WTC11 (cell line): ENCODE measurements around the gene ZNF681. TPM values are rescaled to one million over a fixed set of nuclear protein-coding genes. Genes with fewer than 3 reads are reported as not detected.

Experiments used
- ATAC-seq: fragments of 200-7000 bp; cut with Tn5 transposase; 2 replicates; pipeline ENCODE4 v1.10.0; 2021; ENCODE audit warnings: mild to moderate bottlenecking, moderate library complexity
- CTCF ChIA-PET: fragments of 300-600 bp; sonication (Branson Sonifier 250); formaldehyde crosslinking; loops from one replicate; lab custom pipeline; 2021; ENCODE audit warnings: antibody characterized with exemption; lab: Charles Lee
- POLR2A ChIA-PET: fragments of 350-600 bp; sonication (Branson Sonifier 250); formaldehyde crosslinking; loops from one replicate; lab custom pipeline; 2021; ENCODE audit warnings: antibody characterized with exemption; lab: Charles Lee
- DNase-seq: peaks from one replicate; pipeline ENCODE4 v3.0.0; 2021; ENCODE audit warnings: low spot score
- H3K27ac Mint-ChIP-seq: 2 replicates; pipeline ENCODE4 v1.8.0; 2021; ENCODE audit warnings: mixed read lengths
- H3K27me3 Mint-ChIP-seq: 2 replicates; pipeline ENCODE4 v1.8.0; 2021; ENCODE audit warnings: low read depth, mild to moderate bottlenecking, moderate library complexity, mixed read lengths
- H3K36me3 Mint-ChIP-seq: 2 replicates; pipeline ENCODE4 v1.8.0; 2021; ENCODE audit warnings: mixed read lengths
- H3K4me1 Mint-ChIP-seq: 2 replicates; pipeline ENCODE4 v1.8.0; 2022; ENCODE audit warnings: mixed read lengths
- H3K4me3 Mint-ChIP-seq: 2 replicates; pipeline ENCODE4 v1.8.0; 2021; ENCODE audit warnings: mild to moderate bottlenecking, moderate library complexity, mixed read lengths
- H3K9me3 Mint-ChIP-seq: 2 replicates; pipeline ENCODE4 v1.8.0; 2021; ENCODE audit warnings: mixed read lengths
- ELF4 ChIP-seq: sonication (generic); formaldehyde crosslinking; IDR thresholded peaks from 2 replicates; pipeline ENCODE4 v1.8.1; 2022; ENCODE audit warnings: low read depth, mild to moderate bottlenecking, moderate library complexity, missing genetic modification reagents
- GABPB1 ChIP-seq: sonication (generic); formaldehyde crosslinking; IDR thresholded peaks from 2 replicates; pipeline ENCODE4 v1.8.1; 2023; ENCODE audit warnings: mild to moderate bottlenecking, missing genetic modification reagents
- NFYB ChIP-seq: sonication (generic); formaldehyde crosslinking; conservative IDR thresholded peaks from 2 replicates; pipeline ENCODE4 v1.8.0; 2022; ENCODE audit warnings: low read depth, missing genetic modification reagents
- NR1H2 ChIP-seq: sonication (generic); formaldehyde crosslinking; IDR thresholded peaks from 2 replicates; pipeline ENCODE4 v1.9.0; 2021; ENCODE audit warnings: mild to moderate bottlenecking, moderate library complexity, missing genetic modification reagents
- RORB ChIP-seq: fragments of 250-450 bp; sonication (Bioruptor Pico); IDR thresholded peaks from 2 replicates; pipeline ENCODE4 v1.9.0; 2021; ENCODE audit warnings: mild to moderate bottlenecking
- SMAD3 ChIP-seq: sonication (generic); formaldehyde crosslinking; IDR thresholded peaks from 2 replicates; pipeline ENCODE4 v1.8.0; 2022; ENCODE audit warnings: missing genetic modification reagents, mild to moderate bottlenecking, borderline replicate concordance
- TCF7 ChIP-seq: sonication (generic); formaldehyde crosslinking; IDR thresholded peaks from 2 replicates; pipeline ENCODE4 v1.8.0; 2022; ENCODE audit warnings: mild to moderate bottlenecking, low read depth, missing genetic modification reagents, moderate library complexity
- total RNA-seq: library from RNA; stranded (reverse); gene quantifications from 3 replicates; pipeline ENCODE4 v1.2.3, GENCODE V29; 2021
- TF ChIP-seq, protein P1 (sequence below): fragments of 200-600 bp; IDR thresholded peaks from 2 replicates; pipeline ENCODE4 v1.8.0; 2022; ENCODE audit warnings: antibody characterized with exemption
- TF ChIP-seq, protein P2 (sequence below): sonication (generic); formaldehyde crosslinking; IDR thresholded peaks from 2 replicates; pipeline ENCODE4 v1.8.0; 2022; ENCODE audit warnings: mild to moderate bottlenecking, missing genetic modification reagents
- TF ChIP-seq, protein P3 (sequence below): fragments of 250-450 bp; sonication (Bioruptor Pico); IDR thresholded peaks from 2 replicates; pipeline ENCODE4 v1.9.0; 2021; ENCODE audit warnings: mild to moderate bottlenecking
- TF ChIP-seq, protein P4 (sequence below): sonication (generic); formaldehyde crosslinking; IDR thresholded peaks from 2 replicates; pipeline ENCODE4 v1.8.0; 2022; ENCODE audit warnings: mild to moderate bottlenecking, missing genetic modification reagents
- TF ChIP-seq, protein P5 (sequence below): sonication (generic); formaldehyde crosslinking; IDR thresholded peaks from 2 replicates; pipeline ENCODE4 v1.8.0; 2023; ENCODE audit warnings: missing genetic modification reagents
- TF ChIP-seq, protein P6 (sequence below): sonication (generic); formaldehyde crosslinking; IDR thresholded peaks from 2 replicates; pipeline ENCODE4 v1.8.1; 2023; ENCODE audit warnings: mild to moderate bottlenecking, missing genetic modification reagents, moderate library complexity
- TF ChIP-seq, protein P7 (sequence below): sonication (generic); formaldehyde crosslinking; IDR thresholded peaks from 2 replicates; pipeline ENCODE4 v1.8.1; 2022; ENCODE audit warnings: mild to moderate bottlenecking, missing genetic modification reagents, moderate library complexity, borderline replicate concordance
- TF ChIP-seq, protein P8 (sequence below): sonication (generic); formaldehyde crosslinking; IDR thresholded peaks from 2 replicates; pipeline ENCODE4 v1.8.1; 2023; ENCODE audit warnings: mild to moderate bottlenecking, missing genetic modification reagents
- TF ChIP-seq, protein P9 (sequence below): sonication (generic); formaldehyde crosslinking; IDR thresholded peaks from 2 replicates; pipeline ENCODE4 v1.8.0; 2023; ENCODE audit warnings: missing genetic modification reagents, mild to moderate bottlenecking, borderline replicate concordance

ZNF681 gene
- total RNA-seq, 1 experiment from 2014 or later: 16.9 TPM

DNA sequence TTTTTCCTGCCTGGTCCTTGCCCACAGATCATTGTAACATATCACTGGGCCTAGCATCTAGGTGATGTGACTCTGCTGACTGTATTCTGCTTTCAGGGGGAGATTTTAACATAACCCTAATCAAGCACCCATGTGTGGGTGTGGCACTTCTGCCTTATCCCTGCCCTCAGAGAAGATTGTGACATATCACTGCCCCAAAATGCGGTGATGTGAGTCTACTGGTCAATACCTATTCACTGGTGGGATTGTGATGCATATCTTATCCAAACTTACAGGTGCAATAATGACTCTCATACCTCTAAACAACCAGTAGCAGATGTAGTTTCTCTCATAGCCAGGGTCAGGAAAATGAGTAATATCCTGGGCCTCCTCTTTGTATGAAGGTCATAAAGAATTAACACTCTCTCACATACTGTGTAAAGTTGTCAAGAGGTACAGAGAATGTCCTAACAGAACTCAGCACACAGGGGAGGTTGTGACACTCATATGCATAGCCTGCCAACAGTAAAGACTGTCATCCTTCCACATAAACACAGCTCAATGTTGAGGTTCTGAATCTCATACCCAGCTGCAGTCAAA, 12.1 kb upstream of the ZNF681 start (continued):
- TF ChIP-seq, protein P1, sequence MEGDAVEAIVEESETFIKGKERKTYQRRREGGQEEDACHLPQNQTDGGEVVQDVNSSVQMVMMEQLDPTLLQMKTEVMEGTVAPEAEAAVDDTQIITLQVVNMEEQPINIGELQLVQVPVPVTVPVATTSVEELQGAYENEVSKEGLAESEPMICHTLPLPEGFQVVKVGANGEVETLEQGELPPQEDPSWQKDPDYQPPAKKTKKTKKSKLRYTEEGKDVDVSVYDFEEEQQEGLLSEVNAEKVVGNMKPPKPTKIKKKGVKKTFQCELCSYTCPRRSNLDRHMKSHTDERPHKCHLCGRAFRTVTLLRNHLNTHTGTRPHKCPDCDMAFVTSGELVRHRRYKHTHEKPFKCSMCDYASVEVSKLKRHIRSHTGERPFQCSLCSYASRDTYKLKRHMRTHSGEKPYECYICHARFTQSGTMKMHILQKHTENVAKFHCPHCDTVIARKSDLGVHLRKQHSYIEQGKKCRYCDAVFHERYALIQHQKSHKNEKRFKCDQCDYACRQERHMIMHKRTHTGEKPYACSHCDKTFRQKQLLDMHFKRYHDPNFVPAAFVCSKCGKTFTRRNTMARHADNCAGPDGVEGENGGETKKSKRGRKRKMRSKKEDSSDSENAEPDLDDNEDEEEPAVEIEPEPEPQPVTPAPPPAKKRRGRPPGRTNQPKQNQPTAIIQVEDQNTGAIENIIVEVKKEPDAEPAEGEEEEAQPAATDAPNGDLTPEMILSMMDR: no peak
- no peak for TF ChIP-seq SMAD3 (CRISPR knock-in tag)
- TF ChIP-seq, protein P2, sequence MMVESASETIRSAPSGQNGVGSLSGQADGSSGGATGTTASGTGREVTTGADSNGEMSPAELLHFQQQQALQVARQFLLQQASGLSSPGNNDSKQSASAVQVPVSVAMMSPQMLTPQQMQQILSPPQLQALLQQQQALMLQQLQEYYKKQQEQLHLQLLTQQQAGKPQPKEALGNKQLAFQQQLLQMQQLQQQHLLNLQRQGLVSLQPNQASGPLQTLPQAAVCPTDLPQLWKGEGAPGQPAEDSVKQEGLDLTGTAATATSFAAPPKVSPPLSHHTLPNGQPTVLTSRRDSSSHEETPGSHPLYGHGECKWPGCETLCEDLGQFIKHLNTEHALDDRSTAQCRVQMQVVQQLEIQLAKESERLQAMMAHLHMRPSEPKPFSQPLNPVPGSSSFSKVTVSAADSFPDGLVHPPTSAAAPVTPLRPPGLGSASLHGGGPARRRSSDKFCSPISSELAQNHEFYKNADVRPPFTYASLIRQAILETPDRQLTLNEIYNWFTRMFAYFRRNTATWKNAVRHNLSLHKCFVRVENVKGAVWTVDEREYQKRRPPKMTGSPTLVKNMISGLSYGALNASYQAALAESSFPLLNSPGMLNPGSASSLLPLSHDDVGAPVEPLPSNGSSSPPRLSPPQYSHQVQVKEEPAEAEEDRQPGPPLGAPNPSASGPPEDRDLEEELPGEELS (CRISPR knock-in tag): no peak
- no peak for TF ChIP-seq GABPB1 (CRISPR knock-in tag)
- TF ChIP-seq, protein P3, sequence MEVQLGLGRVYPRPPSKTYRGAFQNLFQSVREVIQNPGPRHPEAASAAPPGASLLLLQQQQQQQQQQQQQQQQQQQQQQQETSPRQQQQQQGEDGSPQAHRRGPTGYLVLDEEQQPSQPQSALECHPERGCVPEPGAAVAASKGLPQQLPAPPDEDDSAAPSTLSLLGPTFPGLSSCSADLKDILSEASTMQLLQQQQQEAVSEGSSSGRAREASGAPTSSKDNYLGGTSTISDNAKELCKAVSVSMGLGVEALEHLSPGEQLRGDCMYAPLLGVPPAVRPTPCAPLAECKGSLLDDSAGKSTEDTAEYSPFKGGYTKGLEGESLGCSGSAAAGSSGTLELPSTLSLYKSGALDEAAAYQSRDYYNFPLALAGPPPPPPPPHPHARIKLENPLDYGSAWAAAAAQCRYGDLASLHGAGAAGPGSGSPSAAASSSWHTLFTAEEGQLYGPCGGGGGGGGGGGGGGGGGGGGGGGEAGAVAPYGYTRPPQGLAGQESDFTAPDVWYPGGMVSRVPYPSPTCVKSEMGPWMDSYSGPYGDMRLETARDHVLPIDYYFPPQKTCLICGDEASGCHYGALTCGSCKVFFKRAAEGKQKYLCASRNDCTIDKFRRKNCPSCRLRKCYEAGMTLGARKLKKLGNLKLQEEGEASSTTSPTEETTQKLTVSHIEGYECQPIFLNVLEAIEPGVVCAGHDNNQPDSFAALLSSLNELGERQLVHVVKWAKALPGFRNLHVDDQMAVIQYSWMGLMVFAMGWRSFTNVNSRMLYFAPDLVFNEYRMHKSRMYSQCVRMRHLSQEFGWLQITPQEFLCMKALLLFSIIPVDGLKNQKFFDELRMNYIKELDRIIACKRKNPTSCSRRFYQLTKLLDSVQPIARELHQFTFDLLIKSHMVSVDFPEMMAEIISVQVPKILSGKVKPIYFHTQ (CRISPR knock-in tag): no peak
- TF ChIP-seq, protein P4, sequence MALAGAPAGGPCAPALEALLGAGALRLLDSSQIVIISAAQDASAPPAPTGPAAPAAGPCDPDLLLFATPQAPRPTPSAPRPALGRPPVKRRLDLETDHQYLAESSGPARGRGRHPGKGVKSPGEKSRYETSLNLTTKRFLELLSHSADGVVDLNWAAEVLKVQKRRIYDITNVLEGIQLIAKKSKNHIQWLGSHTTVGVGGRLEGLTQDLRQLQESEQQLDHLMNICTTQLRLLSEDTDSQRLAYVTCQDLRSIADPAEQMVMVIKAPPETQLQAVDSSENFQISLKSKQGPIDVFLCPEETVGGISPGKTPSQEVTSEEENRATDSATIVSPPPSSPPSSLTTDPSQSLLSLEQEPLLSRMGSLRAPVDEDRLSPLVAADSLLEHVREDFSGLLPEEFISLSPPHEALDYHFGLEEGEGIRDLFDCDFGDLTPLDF: no peak
- TF ChIP-seq, protein P5, sequence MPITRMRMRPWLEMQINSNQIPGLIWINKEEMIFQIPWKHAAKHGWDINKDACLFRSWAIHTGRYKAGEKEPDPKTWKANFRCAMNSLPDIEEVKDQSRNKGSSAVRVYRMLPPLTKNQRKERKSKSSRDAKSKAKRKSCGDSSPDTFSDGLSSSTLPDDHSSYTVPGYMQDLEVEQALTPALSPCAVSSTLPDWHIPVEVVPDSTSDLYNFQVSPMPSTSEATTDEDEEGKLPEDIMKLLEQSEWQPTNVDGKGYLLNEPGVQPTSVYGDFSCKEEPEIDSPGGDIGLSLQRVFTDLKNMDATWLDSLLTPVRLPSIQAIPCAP (CRISPR knock-in tag): no peak
- no peak for TF ChIP-seq TCF7 (CRISPR knock-in tag)
- no peak for TF ChIP-seq RORB (CRISPR knock-in tag)
- TF ChIP-seq, protein P6, sequence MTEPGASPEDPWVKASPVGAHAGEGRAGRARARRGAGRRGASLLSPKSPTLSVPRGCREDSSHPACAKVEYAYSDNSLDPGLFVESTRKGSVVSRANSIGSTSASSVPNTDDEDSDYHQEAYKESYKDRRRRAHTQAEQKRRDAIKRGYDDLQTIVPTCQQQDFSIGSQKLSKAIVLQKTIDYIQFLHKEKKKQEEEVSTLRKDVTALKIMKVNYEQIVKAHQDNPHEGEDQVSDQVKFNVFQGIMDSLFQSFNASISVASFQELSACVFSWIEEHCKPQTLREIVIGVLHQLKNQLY (CRISPR knock-in tag): no peak
- TF ChIP-seq NR1H2 (CRISPR knock-in tag): no peak

DNA sequence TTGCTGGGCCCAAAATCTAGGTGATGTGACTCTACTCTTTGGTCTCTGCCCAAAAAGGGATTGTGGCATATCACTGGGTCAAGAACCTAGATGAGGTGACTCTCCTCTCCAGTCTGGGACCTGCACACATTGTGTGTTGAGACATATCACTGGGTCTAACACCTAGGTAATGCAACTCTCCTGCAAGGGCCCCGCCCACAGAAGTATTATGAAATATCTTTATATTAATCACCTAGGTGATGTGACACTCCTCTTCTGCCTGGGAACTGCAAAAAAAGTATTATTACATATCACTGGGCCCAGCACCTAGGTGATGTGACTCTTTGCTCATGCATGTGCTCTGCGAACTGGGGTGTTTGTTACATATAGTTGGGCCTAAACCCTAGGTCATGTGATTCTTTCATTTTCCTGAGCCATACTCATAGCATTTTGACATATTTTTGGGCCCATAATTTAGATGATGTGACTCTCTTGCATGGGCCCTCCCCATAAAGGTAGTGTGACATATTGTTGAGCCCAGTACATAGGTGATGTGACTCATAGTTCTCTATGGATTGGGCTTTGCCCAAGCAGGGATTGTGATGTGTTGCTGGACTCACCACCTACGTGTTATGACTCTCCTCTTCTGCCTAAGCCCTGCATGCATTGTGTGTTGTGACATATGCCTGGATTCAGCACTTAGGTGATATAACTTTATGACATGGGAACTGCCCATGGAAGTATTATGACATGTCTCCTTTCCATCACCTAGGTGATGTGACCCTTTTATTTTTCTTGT, 11.2 kb upstream of the ZNF681 start:
- H3K27me3 Mint-ChIP-seq: no peaks in the 10 kb centered on the region
- ChIA-PET CTCF (no interaction called here), POLR2A (no interaction called here)
- peaks cover 64% of the 10 kb centered on the region for H3K36me3 Mint-ChIP-seq
- H3K4me1 Mint-ChIP-seq: peaks cover 32% of the 10 kb centered on the region
- H3K4me3 Mint-ChIP-seq: no peak overlapping the region
- peak overlapping the region; percentile 53; the same call in 1 of the 2 replicates for H3K27ac Mint-ChIP-seq
- DNase-seq (no peak), ATAC-seq (no peak)
- no peaks in the 10 kb centered on the region for H3K9me3 Mint-ChIP-seq
- TF ChIP-seq, protein P7, sequence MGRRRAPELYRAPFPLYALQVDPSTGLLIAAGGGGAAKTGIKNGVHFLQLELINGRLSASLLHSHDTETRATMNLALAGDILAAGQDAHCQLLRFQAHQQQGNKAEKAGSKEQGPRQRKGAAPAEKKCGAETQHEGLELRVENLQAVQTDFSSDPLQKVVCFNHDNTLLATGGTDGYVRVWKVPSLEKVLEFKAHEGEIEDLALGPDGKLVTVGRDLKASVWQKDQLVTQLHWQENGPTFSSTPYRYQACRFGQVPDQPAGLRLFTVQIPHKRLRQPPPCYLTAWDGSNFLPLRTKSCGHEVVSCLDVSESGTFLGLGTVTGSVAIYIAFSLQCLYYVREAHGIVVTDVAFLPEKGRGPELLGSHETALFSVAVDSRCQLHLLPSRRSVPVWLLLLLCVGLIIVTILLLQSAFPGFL (CRISPR knock-in tag): no peak
- TF ChIP-seq, protein P5 (CRISPR knock-in tag): no peak
- TF ChIP-seq NFYB: no peak
- TF ChIP-seq, protein P8, sequence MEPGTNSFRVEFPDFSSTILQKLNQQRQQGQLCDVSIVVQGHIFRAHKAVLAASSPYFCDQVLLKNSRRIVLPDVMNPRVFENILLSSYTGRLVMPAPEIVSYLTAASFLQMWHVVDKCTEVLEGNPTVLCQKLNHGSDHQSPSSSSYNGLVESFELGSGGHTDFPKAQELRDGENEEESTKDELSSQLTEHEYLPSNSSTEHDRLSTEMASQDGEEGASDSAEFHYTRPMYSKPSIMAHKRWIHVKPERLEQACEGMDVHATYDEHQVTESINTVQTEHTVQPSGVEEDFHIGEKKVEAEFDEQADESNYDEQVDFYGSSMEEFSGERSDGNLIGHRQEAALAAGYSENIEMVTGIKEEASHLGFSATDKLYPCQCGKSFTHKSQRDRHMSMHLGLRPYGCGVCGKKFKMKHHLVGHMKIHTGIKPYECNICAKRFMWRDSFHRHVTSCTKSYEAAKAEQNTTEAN (CRISPR knock-in tag): no peak
- no peak for TF ChIP-seq ELF4 (CRISPR knock-in tag)
- TF ChIP-seq, protein P9, sequence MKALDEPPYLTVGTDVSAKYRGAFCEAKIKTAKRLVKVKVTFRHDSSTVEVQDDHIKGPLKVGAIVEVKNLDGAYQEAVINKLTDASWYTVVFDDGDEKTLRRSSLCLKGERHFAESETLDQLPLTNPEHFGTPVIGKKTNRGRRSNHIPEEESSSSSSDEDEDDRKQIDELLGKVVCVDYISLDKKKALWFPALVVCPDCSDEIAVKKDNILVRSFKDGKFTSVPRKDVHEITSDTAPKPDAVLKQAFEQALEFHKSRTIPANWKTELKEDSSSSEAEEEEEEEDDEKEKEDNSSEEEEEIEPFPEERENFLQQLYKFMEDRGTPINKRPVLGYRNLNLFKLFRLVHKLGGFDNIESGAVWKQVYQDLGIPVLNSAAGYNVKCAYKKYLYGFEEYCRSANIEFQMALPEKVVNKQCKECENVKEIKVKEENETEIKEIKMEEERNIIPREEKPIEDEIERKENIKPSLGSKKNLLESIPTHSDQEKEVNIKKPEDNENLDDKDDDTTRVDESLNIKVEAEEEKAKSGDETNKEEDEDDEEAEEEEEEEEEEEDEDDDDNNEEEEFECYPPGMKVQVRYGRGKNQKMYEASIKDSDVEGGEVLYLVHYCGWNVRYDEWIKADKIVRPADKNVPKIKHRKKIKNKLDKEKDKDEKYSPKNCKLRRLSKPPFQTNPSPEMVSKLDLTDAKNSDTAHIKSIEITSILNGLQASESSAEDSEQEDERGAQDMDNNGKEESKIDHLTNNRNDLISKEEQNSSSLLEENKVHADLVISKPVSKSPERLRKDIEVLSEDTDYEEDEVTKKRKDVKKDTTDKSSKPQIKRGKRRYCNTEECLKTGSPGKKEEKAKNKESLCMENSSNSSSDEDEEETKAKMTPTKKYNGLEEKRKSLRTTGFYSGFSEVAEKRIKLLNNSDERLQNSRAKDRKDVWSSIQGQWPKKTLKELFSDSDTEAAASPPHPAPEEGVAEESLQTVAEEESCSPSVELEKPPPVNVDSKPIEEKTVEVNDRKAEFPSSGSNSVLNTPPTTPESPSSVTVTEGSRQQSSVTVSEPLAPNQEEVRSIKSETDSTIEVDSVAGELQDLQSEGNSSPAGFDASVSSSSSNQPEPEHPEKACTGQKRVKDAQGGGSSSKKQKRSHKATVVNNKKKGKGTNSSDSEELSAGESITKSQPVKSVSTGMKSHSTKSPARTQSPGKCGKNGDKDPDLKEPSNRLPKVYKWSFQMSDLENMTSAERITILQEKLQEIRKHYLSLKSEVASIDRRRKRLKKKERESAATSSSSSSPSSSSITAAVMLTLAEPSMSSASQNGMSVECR (CRISPR knock-in tag): no peak
